ENCODE results near the gene MUC4.

DNA sequence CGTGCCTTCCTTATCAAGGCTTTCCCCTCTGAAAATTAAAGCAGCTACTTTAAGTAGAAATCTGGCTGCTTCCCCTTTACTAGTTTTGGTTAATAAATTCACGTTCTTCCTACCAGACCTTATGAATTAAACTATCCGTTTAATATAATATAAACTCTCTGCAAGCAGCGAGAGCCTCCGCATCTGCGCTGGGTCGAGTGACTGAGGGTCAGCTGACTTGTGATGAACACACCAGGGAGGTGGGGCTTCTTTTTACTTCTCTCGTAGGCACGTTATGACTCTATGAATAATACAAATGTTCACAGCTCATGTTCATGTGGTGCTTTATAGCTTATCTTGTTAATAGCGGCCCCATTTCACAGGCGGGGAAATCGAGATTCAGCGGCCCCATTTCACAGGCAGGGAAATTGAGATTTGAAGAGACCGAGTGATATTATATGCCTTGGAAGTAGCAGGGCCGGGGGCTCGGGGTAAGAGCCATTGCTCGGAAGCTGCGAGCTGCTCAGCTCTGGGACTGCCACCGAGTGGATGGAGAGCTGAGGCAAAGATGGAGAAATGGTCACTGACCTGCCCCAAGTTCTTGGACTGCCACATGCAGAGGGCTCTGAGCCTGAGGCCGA is 8.3 kb downstream of the MUC4 start:
- TF ChIP-seq, protein P1, sequence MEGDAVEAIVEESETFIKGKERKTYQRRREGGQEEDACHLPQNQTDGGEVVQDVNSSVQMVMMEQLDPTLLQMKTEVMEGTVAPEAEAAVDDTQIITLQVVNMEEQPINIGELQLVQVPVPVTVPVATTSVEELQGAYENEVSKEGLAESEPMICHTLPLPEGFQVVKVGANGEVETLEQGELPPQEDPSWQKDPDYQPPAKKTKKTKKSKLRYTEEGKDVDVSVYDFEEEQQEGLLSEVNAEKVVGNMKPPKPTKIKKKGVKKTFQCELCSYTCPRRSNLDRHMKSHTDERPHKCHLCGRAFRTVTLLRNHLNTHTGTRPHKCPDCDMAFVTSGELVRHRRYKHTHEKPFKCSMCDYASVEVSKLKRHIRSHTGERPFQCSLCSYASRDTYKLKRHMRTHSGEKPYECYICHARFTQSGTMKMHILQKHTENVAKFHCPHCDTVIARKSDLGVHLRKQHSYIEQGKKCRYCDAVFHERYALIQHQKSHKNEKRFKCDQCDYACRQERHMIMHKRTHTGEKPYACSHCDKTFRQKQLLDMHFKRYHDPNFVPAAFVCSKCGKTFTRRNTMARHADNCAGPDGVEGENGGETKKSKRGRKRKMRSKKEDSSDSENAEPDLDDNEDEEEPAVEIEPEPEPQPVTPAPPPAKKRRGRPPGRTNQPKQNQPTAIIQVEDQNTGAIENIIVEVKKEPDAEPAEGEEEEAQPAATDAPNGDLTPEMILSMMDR (IDR thresholded peaks at IDR 0.05; ENCODE audit: poor library complexity, severe bottlenecking) = no peak
- no peak for TF ChIP-seq EZH2 (IDR thresholded peaks at IDR 0.05; ENCODE audit: borderline replicate concordance, insufficient read depth, low read length, poor library complexity, severe bottlenecking)
